Measurements from ENCODE around the gene NCR3LG1.

The NCR3LG1 gene

DNA sequence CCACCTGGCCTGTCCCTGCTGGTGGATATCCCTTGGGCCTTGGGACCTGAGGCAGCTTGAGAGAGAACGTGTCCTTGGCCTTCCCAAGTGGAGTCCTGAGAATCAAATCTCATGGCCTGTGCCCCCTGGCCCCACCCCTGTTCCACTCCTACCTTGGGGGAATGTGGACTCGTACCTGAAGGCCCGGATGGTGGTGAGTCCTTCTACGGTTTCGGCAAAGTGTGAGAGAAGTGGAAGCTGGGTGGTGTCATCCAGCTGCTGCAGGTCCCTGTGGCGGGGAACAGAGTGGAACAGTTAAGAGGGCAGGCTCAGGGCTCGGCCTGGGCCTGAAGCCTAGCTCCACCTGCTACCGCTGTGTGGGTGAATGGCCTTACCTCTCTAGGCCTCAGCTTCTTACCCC is 50.9 kb downstream of the NCR3LG1 start:
- TF ChIP-seq REST (IDR thresholded peaks at IDR 0.05; ENCODE audit: insufficient replicate concordance, low read depth) (no peak), POLR2AphosphoS5 (IDR thresholded peaks at IDR 0.05; ENCODE audit: low read depth) (no peak), GABPA (IDR thresholded peaks at IDR 0.05; ENCODE audit: low read depth) (no peak), SPI1 (IDR thresholded peaks at IDR 0.05; ENCODE audit: borderline replicate concordance, low read depth) (no peak), CTCF (IDR thresholded peaks at IDR 0.05; ENCODE audit: insufficient read depth, low read length) (no peak)
- peaks cover 2% of the 10 kb centered on the region for H3K27me3 ChIP-seq (ENCODE audit: insufficient read depth, poor library complexity, severe bottlenecking)
- no peak for DNase-seq (ENCODE audit: low read depth in 1 of 2, low spot score in 1 of 2)

DNA sequence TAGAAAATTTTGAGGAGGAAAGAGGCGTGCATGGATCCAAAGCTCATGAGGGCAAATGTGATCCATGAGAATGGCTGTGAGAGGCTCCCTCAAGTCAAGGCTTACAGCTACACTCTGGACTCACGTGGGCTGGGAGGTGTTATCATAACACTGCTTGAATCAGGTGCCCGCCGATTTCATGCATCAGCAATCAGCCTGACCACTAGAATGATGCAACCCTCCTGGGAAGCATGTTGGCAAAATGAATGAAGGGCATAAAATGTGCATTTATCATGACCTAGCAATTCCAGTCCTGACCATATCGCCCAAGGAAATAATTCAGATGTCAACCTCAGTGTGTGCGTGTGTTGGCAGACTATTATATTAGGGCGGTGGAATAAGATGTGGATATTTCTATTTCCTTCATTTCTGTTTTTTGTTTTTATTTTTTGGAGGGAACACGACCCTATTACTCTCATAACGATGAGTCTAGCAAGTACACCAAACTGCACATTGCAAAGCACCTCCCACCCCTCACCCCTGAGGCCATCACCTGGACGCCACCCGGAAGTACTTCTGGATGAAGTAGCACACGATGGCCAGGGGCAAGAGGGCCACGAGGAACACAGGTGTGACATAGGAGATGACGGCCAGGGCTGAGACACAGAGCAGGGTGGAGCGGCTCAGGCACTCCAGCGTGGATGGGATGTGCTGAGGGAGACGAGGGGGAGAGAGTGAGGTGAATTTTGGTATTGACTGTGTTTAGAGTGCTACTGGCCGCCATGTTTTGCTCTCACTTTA is 52.6 kb downstream of the NCR3LG1 start:
- no peak for DNase-seq (ENCODE audit: low read depth in 1 of 2, low spot score in 1 of 2)
- no peaks in the 10 kb centered on the region for H3K27me3 ChIP-seq (ENCODE audit: insufficient read depth, poor library complexity, severe bottlenecking)
- no peak for TF ChIP-seq CTCF (IDR thresholded peaks at IDR 0.05; ENCODE audit: insufficient read depth, low read length)
- TF ChIP-seq SPI1 (IDR thresholded peaks at IDR 0.05; ENCODE audit: borderline replicate concordance, low read depth) = no peak
- TF ChIP-seq REST (IDR thresholded peaks at IDR 0.05; ENCODE audit: insufficient replicate concordance, low read depth) = no peak
- no peak for TF ChIP-seq POLR2AphosphoS5 (IDR thresholded peaks at IDR 0.05; ENCODE audit: low read depth)
- no peak for TF ChIP-seq GABPA (IDR thresholded peaks at IDR 0.05; ENCODE audit: low read depth)
- H3K4me3 ChIP-seq (replicated peaks; ENCODE audit: insufficient read depth, low read length) = no peak overlapping the region
- no peak overlapping the region for H3K27ac ChIP-seq (replicated peaks)

More for the DNA sequence above, 50.9 kb downstream of the NCR3LG1 start:
- Histone ChIP-seq H3K4me3 (replicated peaks; ENCODE audit: insufficient read depth, low read length) (no peak overlapping the region), H3K27ac (replicated peaks) (no peak overlapping the region)

DNA sequence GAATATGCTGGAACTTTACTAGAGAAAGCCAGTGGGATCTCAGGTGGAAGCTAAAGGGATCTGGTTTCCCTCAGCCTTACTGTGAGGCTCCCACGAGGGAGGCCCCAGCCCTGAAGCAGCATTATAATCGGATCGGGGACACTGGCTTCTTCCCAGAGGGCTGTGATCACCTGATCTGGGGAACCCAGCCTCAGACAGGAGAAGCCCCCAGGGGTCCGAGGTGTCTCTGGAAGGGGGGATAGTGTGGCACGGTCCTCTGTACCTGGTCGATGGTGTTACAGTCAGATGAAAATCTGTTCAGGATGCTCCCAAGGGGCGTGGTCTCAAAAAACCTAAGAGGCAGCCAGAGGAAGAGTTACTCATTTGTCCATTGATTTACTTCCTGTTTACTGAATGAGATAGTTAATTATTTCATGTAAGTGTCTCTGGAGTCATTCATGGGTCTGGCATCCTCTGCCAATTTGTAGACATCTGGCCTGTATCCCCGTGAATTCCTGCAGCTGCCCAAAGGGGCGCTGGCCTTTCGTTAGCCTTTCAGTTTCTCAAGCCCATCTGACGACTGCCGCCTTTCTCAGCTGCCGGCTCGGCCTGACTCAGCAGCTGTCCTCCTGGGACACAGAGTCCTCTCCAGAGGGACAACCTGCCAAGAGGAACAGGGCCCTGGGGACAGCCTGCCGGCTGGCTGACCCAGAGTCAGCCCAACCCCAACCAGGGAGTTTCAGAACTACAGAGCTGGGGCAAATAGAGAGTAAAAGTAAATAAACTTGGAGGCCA is 53.8 kb downstream of the NCR3LG1 start:
- Histone ChIP-seq H3K27ac (replicated peaks) (no peak overlapping the region), H3K4me3 (replicated peaks; ENCODE audit: insufficient read depth, low read length) (no peak overlapping the region), H3K27me3 (ENCODE audit: insufficient read depth, poor library complexity, severe bottlenecking) (no peaks in the 10 kb centered on the region)
- TF ChIP-seq GABPA (IDR thresholded peaks at IDR 0.05; ENCODE audit: low read depth) (no peak), REST (IDR thresholded peaks at IDR 0.05; ENCODE audit: insufficient replicate concordance, low read depth) (no peak), SPI1 (IDR thresholded peaks at IDR 0.05; ENCODE audit: borderline replicate concordance, low read depth) (no peak), CTCF (IDR thresholded peaks at IDR 0.05; ENCODE audit: insufficient read depth, low read length) (no peak), POLR2AphosphoS5 (IDR thresholded peaks at IDR 0.05; ENCODE audit: low read depth) (no peak)
- DNase-seq (ENCODE audit: low read depth in 1 of 2, low spot score in 1 of 2) = no peak
